Measurements from ENCODE around the gene KRTAP5-3.
"Not testable (repeated sequence)": the region's sequence is repeated elsewhere in the genome, so short reads cannot be mapped to it uniquely, and the experiment has no call there.

KRTAP5-3 gene

DNA sequence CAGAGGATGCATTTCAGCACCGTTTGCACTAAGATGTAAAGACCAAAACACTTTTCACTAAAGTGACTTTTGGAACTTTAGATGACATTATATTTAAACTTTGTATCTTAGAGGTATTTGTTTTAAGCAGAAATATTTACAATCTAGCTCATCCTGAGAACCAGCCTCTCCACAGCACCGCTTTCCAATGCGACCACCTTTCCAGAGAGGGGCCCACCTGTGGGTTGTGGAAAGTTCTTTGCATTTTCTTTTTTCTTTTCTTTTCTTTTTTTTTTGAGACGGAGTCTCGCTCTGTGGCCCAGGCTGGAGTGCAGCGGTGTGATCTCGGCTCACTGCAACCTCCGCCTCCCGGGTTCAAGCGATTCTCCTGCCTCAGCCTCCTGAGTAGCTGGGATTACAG is 38.3 kb upstream of the KRTAP5-3 start:
- H2BK12ac ChIP-seq (ENCODE audit: low read length in 2 of 2); H4K91ac ChIP-seq (ENCODE audit: low read length); H3K4me1 ChIP-seq (ENCODE audit: control insufficient read depth, insufficient read depth, low read depth, low read length); H2BK15ac ChIP-seq (ENCODE audit: low read depth, poor library complexity, severe bottlenecking); H3K4me2 ChIP-seq (ENCODE audit: low read length, poor library complexity, severe bottlenecking); H2BK5ac ChIP-seq (ENCODE audit: low read depth, low read length, poor library complexity, severe bottlenecking); H3K27ac ChIP-seq (ENCODE audit: low read length, poor library complexity, severe bottlenecking); DNase-seq; H3K4me3 ChIP-seq (ENCODE audit: insufficient read depth in 1 of 2, low read depth in 1 of 2, low read length in 2 of 2); H3K36me3 ChIP-seq (ENCODE audit: control insufficient read depth in 1 of 2, insufficient read depth in 2 of 2, low read depth in 1 of 2, low read length in 2 of 2); H3K18ac ChIP-seq (ENCODE audit: low read depth in 1 of 2, low read length in 2 of 2); H3K79me1 ChIP-seq (replicated peaks; ENCODE audit: low read length, poor library complexity, severe bottlenecking); H2AFZ ChIP-seq (ENCODE audit: low read depth, low read length); H4K8ac ChIP-seq (ENCODE audit: low read length); H3K4ac ChIP-seq (ENCODE audit: low read depth in 1 of 2, low read length in 2 of 2); H2AK5ac ChIP-seq (ENCODE audit: low read length, severe bottlenecking); H3K14ac ChIP-seq (ENCODE audit: low read length in 2 of 2); H3K9me3 ChIP-seq (ENCODE audit: control insufficient read depth, low read length); H3K23ac ChIP-seq (ENCODE audit: low read length in 2 of 2); H2BK120ac ChIP-seq (ENCODE audit: low read depth, low read length); H3K9ac ChIP-seq (ENCODE audit: low read length): not testable (repeated sequence)
- WGBS: 100% methylated on average over 6 of the region's 10 CpGs
- H3K27me3 ChIP-seq (ENCODE audit: control insufficient read depth in 1 of 2, insufficient read depth in 1 of 2, low read length in 2 of 2): peaks cover 34 to 54% of the 10 kb centered on the region in 2 experiments

DNA sequence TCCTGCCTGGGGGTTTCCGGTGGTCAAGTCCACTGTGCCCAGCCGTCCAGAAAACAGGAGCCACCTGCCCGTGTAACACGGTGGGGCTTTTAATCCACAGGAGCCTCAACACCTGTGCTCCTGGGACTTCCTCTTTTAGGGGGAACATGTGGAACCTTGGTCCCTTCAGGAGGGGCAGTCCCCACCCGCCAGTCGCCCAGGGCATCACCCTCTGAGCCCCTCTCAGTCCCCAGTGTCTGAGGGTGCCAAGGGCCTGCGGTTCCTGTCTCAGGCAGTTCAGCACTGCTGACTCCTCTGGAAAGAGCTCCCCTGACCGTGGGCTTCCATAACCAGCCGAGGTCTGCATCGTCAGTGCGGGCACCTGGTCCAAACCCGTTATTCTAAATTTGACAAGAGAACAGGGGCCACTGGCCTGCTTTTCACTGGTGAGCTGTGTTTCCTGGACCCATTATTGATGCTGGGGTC is 37.1 kb upstream of the KRTAP5-3 start:
- Histone ChIP-seq H3K79me1 (replicated peaks; ENCODE audit: low read length, poor library complexity, severe bottlenecking) (no peaks in the 10 kb centered on the region), H2BK12ac (ENCODE audit: low read length in 2 of 2) (no peak overlapping the region), H4K91ac (ENCODE audit: low read length) (no peak overlapping the region), H3K4ac (ENCODE audit: low read depth in 1 of 2, low read length in 2 of 2) (no peak overlapping the region), H3K27me3 (ENCODE audit: control insufficient read depth in 1 of 2, insufficient read depth in 1 of 2, low read length in 2 of 2) (peaks cover 36 to 53% of the 10 kb centered on the region in 2 experiments), H3K4me1 (ENCODE audit: control insufficient read depth, insufficient read depth, low read depth, low read length) (no peaks in the 10 kb centered on the region), H2BK15ac (ENCODE audit: low read depth, poor library complexity, severe bottlenecking) (no peak overlapping the region), H2BK5ac (ENCODE audit: low read depth, low read length, poor library complexity, severe bottlenecking) (no peak overlapping the region), H3K14ac (ENCODE audit: low read length in 2 of 2) (no peak overlapping the region), H3K18ac (ENCODE audit: low read depth in 1 of 2, low read length in 2 of 2) (no peak overlapping the region), H3K9ac (ENCODE audit: low read length) (no peak overlapping the region), H2AK5ac (ENCODE audit: low read length, severe bottlenecking) (no peak overlapping the region), H3K27ac (ENCODE audit: low read length, poor library complexity, severe bottlenecking) (no peak overlapping the region), H3K23ac (ENCODE audit: low read length in 2 of 2) (no peak overlapping the region), H3K36me3 (ENCODE audit: control insufficient read depth in 1 of 2, insufficient read depth in 2 of 2, low read depth in 1 of 2, low read length in 2 of 2) (peaks cover 0 to 2% of the 10 kb centered on the region in 2 experiments), H3K9me3 (ENCODE audit: control insufficient read depth, low read length) (no peaks in the 10 kb centered on the region), H3K4me3 (ENCODE audit: insufficient read depth in 1 of 2, low read depth in 1 of 2, low read length in 2 of 2) (no peak overlapping the region), H4K8ac (ENCODE audit: low read length) (no peak overlapping the region), H3K4me2 (ENCODE audit: low read length, poor library complexity, severe bottlenecking) (no peak overlapping the region), H2AFZ (ENCODE audit: low read depth, low read length) (no peak overlapping the region), H2BK120ac (ENCODE audit: low read depth, low read length) (no peak overlapping the region)
- no peak for DNase-seq
- WGBS: 85% methylated on average over 12 of the region's 12 CpGs

DNA sequence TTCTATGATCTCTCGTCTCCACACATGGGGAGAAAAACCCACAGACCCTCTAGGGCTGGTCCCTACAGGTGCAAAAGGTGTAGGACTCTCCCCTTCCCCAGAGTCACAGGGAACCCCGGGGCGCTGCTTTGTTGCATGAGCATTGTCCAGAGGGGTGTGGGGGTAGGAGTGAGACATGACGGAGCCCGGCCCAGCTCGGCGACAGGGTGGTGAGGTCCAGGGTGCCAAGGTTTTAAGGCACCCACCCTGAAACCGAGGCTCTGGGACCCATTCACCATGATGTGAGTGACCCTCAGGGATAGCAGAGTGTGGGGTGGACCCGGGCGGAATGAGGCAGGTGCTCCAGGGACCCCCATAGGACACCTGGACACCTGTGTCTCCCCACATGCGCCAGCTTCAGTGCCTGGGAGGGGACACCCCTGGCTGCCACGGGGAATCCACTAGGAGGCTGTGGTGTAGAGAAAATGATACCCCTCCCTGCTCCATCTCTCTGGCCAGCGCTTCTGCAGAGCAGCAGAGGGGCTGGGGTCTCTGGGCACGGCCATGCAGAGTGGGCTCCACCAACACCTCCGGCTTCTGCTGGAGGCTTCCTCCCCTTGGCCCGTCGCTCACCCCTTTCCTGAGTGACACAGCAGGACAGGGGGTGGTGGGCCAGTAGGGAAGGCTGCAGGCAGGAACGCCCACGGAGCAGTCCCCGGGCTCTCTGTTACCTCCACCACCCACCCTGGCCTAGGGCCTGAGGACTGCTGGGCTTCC is 36.5 kb upstream of the KRTAP5-3 start:
- H3K9me3 ChIP-seq (ENCODE audit: control insufficient read depth, low read length): no peaks in the 10 kb centered on the region
- H2BK15ac ChIP-seq (ENCODE audit: low read depth, poor library complexity, severe bottlenecking): no peak overlapping the region
- no peak overlapping the region for H3K27ac ChIP-seq (ENCODE audit: low read length, poor library complexity, severe bottlenecking)
- H3K23ac ChIP-seq (ENCODE audit: low read length in 2 of 2): no peak overlapping the region
- H3K27me3 ChIP-seq (ENCODE audit: control insufficient read depth in 1 of 2, insufficient read depth in 1 of 2, low read length in 2 of 2): peaks cover 38 to 54% of the 10 kb centered on the region in 2 experiments
- no peak overlapping the region for H3K18ac ChIP-seq (ENCODE audit: low read depth in 1 of 2, low read length in 2 of 2)
- no peaks in the 10 kb centered on the region for H3K79me1 ChIP-seq (replicated peaks; ENCODE audit: low read length, poor library complexity, severe bottlenecking)
- no peak overlapping the region for H4K8ac ChIP-seq (ENCODE audit: low read length)
- no peak for DNase-seq
- no peak overlapping the region for H3K14ac ChIP-seq (ENCODE audit: low read length in 2 of 2)
- no peaks in the 10 kb centered on the region for H3K4me1 ChIP-seq (ENCODE audit: control insufficient read depth, insufficient read depth, low read depth, low read length)
- no peak overlapping the region for H3K4ac ChIP-seq (ENCODE audit: low read depth in 1 of 2, low read length in 2 of 2)
- H3K4me3 ChIP-seq (ENCODE audit: insufficient read depth in 1 of 2, low read depth in 1 of 2, low read length in 2 of 2): no peak overlapping the region
- peaks cover 0 to 2% of the 10 kb centered on the region in 2 experiments for H3K36me3 ChIP-seq (ENCODE audit: control insufficient read depth in 1 of 2, insufficient read depth in 2 of 2, low read depth in 1 of 2, low read length in 2 of 2)
- no peak overlapping the region for H3K4me2 ChIP-seq (ENCODE audit: low read length, poor library complexity, severe bottlenecking)
- H2AK5ac ChIP-seq (ENCODE audit: low read length, severe bottlenecking): no peak overlapping the region
- H2AFZ ChIP-seq (ENCODE audit: low read depth, low read length): no peak overlapping the region
- no peak overlapping the region for H3K9ac ChIP-seq (ENCODE audit: low read length)
- whole genome bisulfite sequencing: 86% methylated on average over 20 of the region's 20 CpGs
- H2BK12ac ChIP-seq (ENCODE audit: low read length in 2 of 2): no peak overlapping the region
- H4K91ac ChIP-seq (ENCODE audit: low read length): no peak overlapping the region
- no peak overlapping the region for H2BK5ac ChIP-seq (ENCODE audit: low read depth, low read length, poor library complexity, severe bottlenecking)
- no peak overlapping the region for H2BK120ac ChIP-seq (ENCODE audit: low read depth, low read length)

DNA sequence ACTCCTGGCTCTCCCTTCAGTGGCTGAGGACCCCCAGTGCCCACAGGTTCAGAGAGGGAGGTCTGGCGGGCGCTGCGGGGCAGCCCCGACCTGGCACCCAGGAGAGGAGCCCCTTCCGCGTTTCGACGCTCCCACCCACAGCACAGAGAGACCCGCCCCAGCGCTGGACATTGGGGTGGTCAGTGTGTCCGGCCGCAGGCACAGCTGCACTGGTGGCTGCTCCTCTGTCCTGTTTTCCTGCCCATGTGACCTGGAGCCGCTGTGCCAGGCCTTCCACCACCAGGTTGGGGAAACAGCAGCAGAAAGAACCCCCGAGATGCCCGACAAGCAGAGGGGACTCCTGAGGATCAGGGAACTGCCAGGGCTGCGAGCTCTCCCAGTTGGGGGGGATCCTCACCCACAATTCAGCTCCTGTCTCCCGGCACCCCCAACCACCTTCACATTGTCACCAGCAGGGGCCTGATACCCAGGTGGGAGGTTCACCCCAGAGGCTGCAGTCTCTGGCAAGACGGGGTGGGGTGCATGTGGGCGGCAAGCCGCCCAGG is 35.0 kb upstream of the KRTAP5-3 start:
- 87% methylated on average over 18 of the region's 20 CpGs for WGBS

More for the DNA sequence above, 35.0 kb upstream of the KRTAP5-3 start:
- no peak overlapping the region for H3K18ac ChIP-seq (ENCODE audit: low read depth in 1 of 2, low read length in 2 of 2)
- no peak overlapping the region for H3K23ac ChIP-seq (ENCODE audit: low read length in 2 of 2)
- H2BK12ac ChIP-seq (ENCODE audit: low read length in 2 of 2): no peak overlapping the region
- no peaks in the 10 kb centered on the region for H3K79me1 ChIP-seq (replicated peaks; ENCODE audit: low read length, poor library complexity, severe bottlenecking)
- no peak overlapping the region for H3K27ac ChIP-seq (ENCODE audit: low read length, poor library complexity, severe bottlenecking)
- no peak overlapping the region for H2AFZ ChIP-seq (ENCODE audit: low read depth, low read length)
- no peak overlapping the region for H2BK5ac ChIP-seq (ENCODE audit: low read depth, low read length, poor library complexity, severe bottlenecking)
- no peak overlapping the region for H3K4ac ChIP-seq (ENCODE audit: low read depth in 1 of 2, low read length in 2 of 2)
- H3K27me3 ChIP-seq (ENCODE audit: control insufficient read depth in 1 of 2, insufficient read depth in 1 of 2, low read length in 2 of 2): peaks cover 50 to 69% of the 10 kb centered on the region in 2 experiments
- no peak overlapping the region for H2BK15ac ChIP-seq (ENCODE audit: low read depth, poor library complexity, severe bottlenecking)
- peaks cover 0 to 2% of the 10 kb centered on the region in 2 experiments for H3K36me3 ChIP-seq (ENCODE audit: control insufficient read depth in 1 of 2, insufficient read depth in 2 of 2, low read depth in 1 of 2, low read length in 2 of 2)
- H4K8ac ChIP-seq (ENCODE audit: low read length): no peak overlapping the region
- H4K91ac ChIP-seq (ENCODE audit: low read length): no peak overlapping the region
- no peak overlapping the region for H2AK5ac ChIP-seq (ENCODE audit: low read length, severe bottlenecking)
- no peak overlapping the region for H3K9ac ChIP-seq (ENCODE audit: low read length)
- no peak overlapping the region for H3K4me3 ChIP-seq (ENCODE audit: insufficient read depth in 1 of 2, low read depth in 1 of 2, low read length in 2 of 2)
- H3K4me1 ChIP-seq (ENCODE audit: control insufficient read depth, insufficient read depth, low read depth, low read length): no peaks in the 10 kb centered on the region
- H3K14ac ChIP-seq (ENCODE audit: low read length in 2 of 2): no peak overlapping the region
- H2BK120ac ChIP-seq (ENCODE audit: low read depth, low read length): no peak overlapping the region
- no peak overlapping the region for H3K4me2 ChIP-seq (ENCODE audit: low read length, poor library complexity, severe bottlenecking)
- no peaks in the 10 kb centered on the region for H3K9me3 ChIP-seq (ENCODE audit: control insufficient read depth, low read length)
- DNase-seq: no peak
